ENCODE data around the gene RAD51B. TPM values are rescaled to one million over a fixed set of nuclear protein-coding genes. Genes with fewer than 3 reads are reported as not detected.

RAD51B gene
- total RNA-seq, 1 experiment from 2014 or later = 16.7 TPM

DNA sequence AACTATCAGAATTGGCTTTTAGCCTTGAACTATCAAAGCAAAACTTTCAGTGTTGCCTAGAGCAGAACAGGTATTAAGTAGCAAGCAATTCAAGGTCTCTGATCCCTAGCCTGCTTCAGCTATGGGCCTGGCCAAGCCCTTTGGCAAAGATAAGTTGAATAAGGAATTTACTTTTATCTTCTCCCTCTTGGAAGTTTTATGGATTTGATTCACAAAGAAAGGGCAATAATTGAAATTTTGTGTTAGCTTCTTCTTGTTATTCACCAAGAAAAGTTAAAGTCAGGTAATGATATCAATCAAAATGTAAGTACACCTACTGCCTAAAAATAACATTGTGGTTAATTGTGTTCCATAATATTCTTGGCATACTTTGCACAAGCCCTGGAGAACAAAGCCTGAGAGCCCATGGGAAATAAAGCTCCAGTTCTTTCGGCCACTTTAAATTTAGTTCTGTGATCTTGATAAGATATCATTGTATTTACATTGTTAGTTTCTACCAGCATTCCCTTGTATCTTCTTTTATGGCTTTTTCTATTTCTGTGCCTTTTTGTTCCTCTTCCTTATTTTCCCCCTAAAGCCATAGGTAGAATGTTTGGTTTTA, 158.0 kb downstream of the RAD51B start:
- no peak overlapping the region for H2BK12ac ChIP-seq (ENCODE audit: insufficient read length, low read depth, low read length)
- no peak overlapping the region for H2BK15ac ChIP-seq (ENCODE audit: low read depth, low read length)
- H4K91ac ChIP-seq (ENCODE audit: insufficient read length, low read depth, low read length) = no peak overlapping the region
- no peaks in the 10 kb centered on the region for H3K79me1 ChIP-seq (ENCODE audit: insufficient read depth, low read depth, low read length, poor library complexity, severe bottlenecking)
- no peak overlapping the region for H4K8ac ChIP-seq (replicated peaks; ENCODE audit: insufficient read length, low read depth, low read length)
- WGBS (ENCODE audit: extremely low coverage, insufficient read length, low lambda C conversion rate) = no CpG with 5 or more reads among the region's 1 CpG
- H3K4me2 ChIP-seq (ENCODE audit: insufficient read depth, insufficient read length, low read length) = no peak overlapping the region
- no peak overlapping the region for H2AFZ ChIP-seq (ENCODE audit: low read length)
- no peaks in the 10 kb centered on the region for H3K4me1 ChIP-seq (ENCODE audit: insufficient read depth, low read length)
- H3K27me3 Mint-ChIP-seq (ENCODE audit: low read depth) = no peaks in the 10 kb centered on the region
- H4K5ac ChIP-seq (ENCODE audit: insufficient read length, low read depth, low read length) = no peak overlapping the region
- no peak overlapping the region for H3K56ac ChIP-seq (ENCODE audit: insufficient read length, low read depth, low read length)
- H2BK5ac ChIP-seq (ENCODE audit: insufficient read length, low read length) = no peak overlapping the region
- no peak overlapping the region for H3K23ac ChIP-seq (ENCODE audit: insufficient read length, low read depth, low read length)
- no peak overlapping the region for H2BK120ac ChIP-seq (ENCODE audit: low read depth, low read length, poor library complexity, severe bottlenecking)
- H2BK20ac ChIP-seq (ENCODE audit: low read depth, low read length, poor library complexity, severe bottlenecking) = no peak overlapping the region
- TF ChIP-seq, protein P1, sequence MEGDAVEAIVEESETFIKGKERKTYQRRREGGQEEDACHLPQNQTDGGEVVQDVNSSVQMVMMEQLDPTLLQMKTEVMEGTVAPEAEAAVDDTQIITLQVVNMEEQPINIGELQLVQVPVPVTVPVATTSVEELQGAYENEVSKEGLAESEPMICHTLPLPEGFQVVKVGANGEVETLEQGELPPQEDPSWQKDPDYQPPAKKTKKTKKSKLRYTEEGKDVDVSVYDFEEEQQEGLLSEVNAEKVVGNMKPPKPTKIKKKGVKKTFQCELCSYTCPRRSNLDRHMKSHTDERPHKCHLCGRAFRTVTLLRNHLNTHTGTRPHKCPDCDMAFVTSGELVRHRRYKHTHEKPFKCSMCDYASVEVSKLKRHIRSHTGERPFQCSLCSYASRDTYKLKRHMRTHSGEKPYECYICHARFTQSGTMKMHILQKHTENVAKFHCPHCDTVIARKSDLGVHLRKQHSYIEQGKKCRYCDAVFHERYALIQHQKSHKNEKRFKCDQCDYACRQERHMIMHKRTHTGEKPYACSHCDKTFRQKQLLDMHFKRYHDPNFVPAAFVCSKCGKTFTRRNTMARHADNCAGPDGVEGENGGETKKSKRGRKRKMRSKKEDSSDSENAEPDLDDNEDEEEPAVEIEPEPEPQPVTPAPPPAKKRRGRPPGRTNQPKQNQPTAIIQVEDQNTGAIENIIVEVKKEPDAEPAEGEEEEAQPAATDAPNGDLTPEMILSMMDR (conservative IDR thresholded peaks at IDR 0.05) = no peak
- H3K27me3 ChIP-seq (ENCODE audit: insufficient read depth, low read length) = no peaks in the 10 kb centered on the region
- no peak overlapping the region for H3K14ac ChIP-seq (ENCODE audit: insufficient read depth, low read length)
- H3K79me2 ChIP-seq (ENCODE audit: insufficient read depth, low read length) = no peaks in the 10 kb centered on the region
- H3K36me3 Mint-ChIP-seq (ENCODE audit: insufficient read depth in 1 of 3, low read depth in 3 of 3) = no peaks in the 10 kb centered on the region
- no peak for DNase-seq
- peaks cover 11 to 12% of the 10 kb centered on the region in 2 experiments for H3K4me1 Mint-ChIP-seq
- H3K4me3 Mint-ChIP-seq = no peak overlapping the region
- H2AK5ac ChIP-seq (ENCODE audit: insufficient read length, low read length) = no peak overlapping the region
- H4K20me1 ChIP-seq (ENCODE audit: control insufficient read depth, insufficient read depth, insufficient read length) = no peaks in the 10 kb centered on the region
- no peaks in the 10 kb centered on the region for H3K9me3 ChIP-seq (ENCODE audit: control insufficient read depth, low read depth, low read length)
- H3K23me2 ChIP-seq (ENCODE audit: insufficient read length, low read depth, low read length, poor library complexity, severe bottlenecking) = no peaks in the 10 kb centered on the region
- H3K9me3 Mint-ChIP-seq = no peaks in the 10 kb centered on the region
- H3T11ph ChIP-seq (ENCODE audit: low read length) = no peak overlapping the region
- H3K18ac ChIP-seq (ENCODE audit: insufficient read length, low read depth, low read length) = no peak overlapping the region
- no peak overlapping the region for H3K9ac ChIP-seq (ENCODE audit: extremely low read depth, insufficient read length, low read length)
- peak overlapping the region in 1 of 3 experiments; percentile 65; a peak in 2 of 7 replicates for H3K27ac Mint-ChIP-seq
- H3K4ac ChIP-seq (ENCODE audit: low read depth, low read length) = no peak overlapping the region
- H3K27ac ChIP-seq (ENCODE audit: insufficient read length, low read depth, low read length) = no peak overlapping the region
